ENCODE results near the gene MYOM3. TPM values are rescaled to one million over a fixed set of nuclear protein-coding genes. Genes with fewer than 3 reads are reported as not detected.

MYOM3 gene
- total and polyA plus RNA-seq, 2 of the 13 experiments (the other 11 are each of a cell fraction or from before 2014, with no cell fraction given) = 5.8 to 15.3 TPM

- Histone ChIP-seq H2AFZ (ENCODE audit: low read length) (no peak overlapping the region), H3K9ac (ENCODE audit: insufficient read depth, low read depth, low read length) (peak overlapping the region; percentile 50; the same call in 1 of the 2 replicates), H3K4me2 (ENCODE audit: low read depth, low read length) (peak overlapping the region; percentile 66), H4K20me1 (ENCODE audit: insufficient read depth, low read length) (no peaks in the 10 kb centered on the region), H3K27me3 (ENCODE audit: control insufficient read depth in 1 of 2, insufficient read depth in 2 of 2, low read length in 2 of 2) (no peaks in the 10 kb centered on the region), H3K27ac (ENCODE audit: extremely low read length, insufficient read depth, low read length) (peak overlapping the region; percentile 79), H3K4me3 (replicated peaks in 1 of 3; ENCODE audit: insufficient read depth in 1 of 3, low read depth in 2 of 3, low read length in 3 of 3) (no peak overlapping the region; a peak in 2 of 6 replicates), H3K4me1 (ENCODE audit: insufficient read depth, low read length) (peaks cover 70% of the 10 kb centered on the region), H3K79me2 (ENCODE audit: insufficient read depth, low read length) (no peaks in the 10 kb centered on the region), H3K9me3 (ENCODE audit: low read length) (no peaks in the 10 kb centered on the region), H3K36me3 (replicated peaks in 1 of 2; ENCODE audit: control insufficient read depth in 1 of 2, insufficient read depth in 2 of 2, low read length in 2 of 2) (no peaks in the 10 kb centered on the region)
- WGBS (ENCODE audit: low lambda C conversion rate) = 31% methylated on average over 5 of the region's 5 CpGs
- FAIRE-seq = no peak
- ChIA-PET POLR2A (interaction anchor here (1.2 to 4.3 kb wide), 6 partner anchors 12 to 166 kb away, joined by 3 to 44 read pairs (median 12); partner anchors contain the start of genes IL22RA1 and SRSF10), CTCF (ENCODE audit: low intra/inter-chr PET ratio, low total read pairs) (no interaction called here)
- BruUV-seq (replicated peaks) = no TSS peak
- no peak for ATAC-seq
- no peak for DNase-seq (ENCODE audit: low spot score)
- intact Hi-C loops (cut with micrococcal nuclease; ENCODE audit: unreplicated experiment) = no loop called here
- in situ Hi-C loops (cut with HindIII; ENCODE audit: extremely low pct_ligation_motif_present, low pct_unique_long_range_greater_than_20kb) = no loop called here
- TF ChIP-seq KDM6A (CRISPR knock-in tag; IDR thresholded peaks at IDR 0.05; ENCODE audit: low read depth) (no peak), ZBTB26 (CRISPR knock-in tag; IDR thresholded peaks at IDR 0.05; ENCODE audit: borderline replicate concordance) (no peak), JUND (CRISPR knock-in tag; IDR thresholded peaks at IDR 0.05) (no peak), POGZ (CRISPR knock-in tag; IDR thresholded peaks at IDR 0.05) (0 out of 2 replicates have a peak, but pooled peaks have one; percentile 18), RXRA (CRISPR knock-in tag; IDR thresholded peaks at IDR 0.05) (no peak), NFIC (IDR thresholded peaks at IDR 0.05; ENCODE audit: low read length) (no peak), ZNF646 (CRISPR knock-in tag; IDR thresholded peaks at IDR 0.05) (no peak), ZNF543 (CRISPR knock-in tag; IDR thresholded peaks at IDR 0.05) (no peak), TMF1 (CRISPR knock-in tag; IDR thresholded peaks at IDR 0.05; ENCODE audit: low read depth) (no peak), CHD4 (IDR thresholded peaks at IDR 0.05; ENCODE audit: borderline replicate concordance, low read length) (0 out of 2 replicates have a peak, but pooled peaks have one; percentile 77), CCDC6 (CRISPR knock-in tag; IDR thresholded peaks at IDR 0.05) (0 out of 2 replicates have a peak, but pooled peaks have one; percentile 7), KMT2B (CRISPR knock-in tag; IDR thresholded peaks at IDR 0.05) (no peak), SSRP1 (CRISPR knock-in tag; IDR thresholded peaks at IDR 0.05) (peak; percentile 49; the same call in 1 of the 2 replicates), ZBTB25 (CRISPR knock-in tag; IDR thresholded peaks at IDR 0.05) (no peak), ZEB1 (IDR thresholded peaks at IDR 0.05; ENCODE audit: insufficient replicate concordance, low read depth) (peak; percentile 7), ZBTB38 (CRISPR knock-in tag; IDR thresholded peaks at IDR 0.05) (no peak), RBM22 (optimal IDR thresholded peaks at IDR 0.05; ENCODE audit: low read length) (no peak), ZNF232 (CRISPR knock-in tag; IDR thresholded peaks at IDR 0.05; ENCODE audit: borderline replicate concordance) (0 out of 2 replicates have a peak, but pooled peaks have one; percentile 19), ARNT (IDR thresholded peaks at IDR 0.05) (no peak)
Measured at GRCh38 chr1:24119489-24119858, 7.5 kb upstream of the MYOM3 start.

All from HepG2 (cell line).